ENCODE results near the gene SERPINF2.

The SERPINF2 gene

GRCh38 chr17:1713160-1713877, 29.4 kb upstream of the SERPINF2 start:
- no peak for TF ChIP-seq CTCF (IDR thresholded peaks at IDR 0.05)
- H3K4me3 ChIP-seq: peak overlapping the region; percentile 96
- DNase-seq (ENCODE audit: low spot score): no peak
- peak overlapping the region; percentile 100 for H3K27ac ChIP-seq

- TF ChIP-seq CTCF (IDR thresholded peaks at IDR 0.05): no peak
- peak; percentile 73 for DNase-seq (ENCODE audit: low spot score)
- H3K4me3 ChIP-seq: peak overlapping the region; percentile 96
- H3K27ac ChIP-seq: peak overlapping the region; percentile 100
These were observed 28.7 kb upstream of the SERPINF2 start for GRCh38 chr17:1713878-1714426.

- DNase-seq (ENCODE audit: low spot score): peak; percentile 100
- peak overlapping the region; percentile 100 for H3K27ac ChIP-seq
- peak overlapping the region; percentile 96 for H3K4me3 ChIP-seq
- no peak for TF ChIP-seq CTCF (IDR thresholded peaks at IDR 0.05)
These were observed 28.2 kb upstream of the SERPINF2 start for GRCh38 chr17:1714427-1714979.

- peak; percentile 97 for DNase-seq (ENCODE audit: low spot score)
- TF ChIP-seq CTCF (IDR thresholded peaks at IDR 0.05): no peak
- H3K4me3 ChIP-seq: peak overlapping the region; percentile 96
These were observed 27.5 kb upstream of the SERPINF2 start for GRCh38 chr17:1714980-1715802.

GRCh38 chr17:1715803-1716075, 26.9 kb upstream of the SERPINF2 start:
- no peak for TF ChIP-seq CTCF (IDR thresholded peaks at IDR 0.05)
- Histone ChIP-seq H3K27ac (peak overlapping the region; percentile 100), H3K4me3 (peak overlapping the region; percentile 96)
- no peak for DNase-seq (ENCODE audit: low spot score)

More at GRCh38 chr17:1714980-1715802, 27.5 kb upstream of the SERPINF2 start:
- H3K27ac ChIP-seq: peak overlapping the region; percentile 100

- peak overlapping the region; percentile 100 for H3K27ac ChIP-seq
- H3K4me3 ChIP-seq: peak overlapping the region; percentile 96
- no peak for TF ChIP-seq CTCF (IDR thresholded peaks at IDR 0.05)
- DNase-seq (ENCODE audit: low spot score): peak; percentile 100
These were observed 26.4 kb upstream of the SERPINF2 start for GRCh38 chr17:1716076-1716911.

All from coronary artery (tissue), 2 donors.